ENCODE data around the gene PDLIM5.
"Not testable (repeated sequence)": the region's sequence is repeated elsewhere in the genome, so short reads cannot be mapped to it uniquely, and the experiment has no call there.

PDLIM5 gene

GRCh38 chr4:94650690-94651089 lies 198.9 kb downstream of the PDLIM5 start:
- DNase-seq (ENCODE audit: low read depth), result no peak

DNA sequence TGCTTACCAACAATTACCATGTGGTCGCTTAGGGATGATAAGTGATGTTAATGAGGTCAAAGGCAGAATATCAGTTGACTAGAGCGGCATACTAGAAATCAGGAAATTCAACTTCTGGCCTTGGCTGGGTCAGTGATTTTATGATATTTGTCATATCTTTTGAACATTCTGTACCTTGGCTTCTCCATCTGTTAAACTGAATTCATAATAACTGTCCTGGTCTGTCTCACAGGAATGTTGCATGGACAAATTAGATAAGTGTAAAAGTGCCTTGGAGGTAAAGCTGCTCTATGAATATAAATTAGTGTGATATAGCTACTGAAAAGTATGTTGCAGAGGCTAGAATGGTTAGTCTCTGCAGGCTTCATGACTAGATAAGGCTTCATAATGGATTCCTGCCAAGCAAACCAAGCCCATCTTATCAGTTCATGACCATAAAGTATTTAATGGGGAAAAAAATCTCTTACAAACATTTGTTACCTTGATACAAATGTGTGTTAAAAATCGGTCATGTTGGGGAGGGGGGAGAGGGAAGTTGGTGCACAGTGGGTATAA lies 201.4 kb downstream of the PDLIM5 start:
- no peak for DNase-seq (ENCODE audit: low read depth)

DNA sequence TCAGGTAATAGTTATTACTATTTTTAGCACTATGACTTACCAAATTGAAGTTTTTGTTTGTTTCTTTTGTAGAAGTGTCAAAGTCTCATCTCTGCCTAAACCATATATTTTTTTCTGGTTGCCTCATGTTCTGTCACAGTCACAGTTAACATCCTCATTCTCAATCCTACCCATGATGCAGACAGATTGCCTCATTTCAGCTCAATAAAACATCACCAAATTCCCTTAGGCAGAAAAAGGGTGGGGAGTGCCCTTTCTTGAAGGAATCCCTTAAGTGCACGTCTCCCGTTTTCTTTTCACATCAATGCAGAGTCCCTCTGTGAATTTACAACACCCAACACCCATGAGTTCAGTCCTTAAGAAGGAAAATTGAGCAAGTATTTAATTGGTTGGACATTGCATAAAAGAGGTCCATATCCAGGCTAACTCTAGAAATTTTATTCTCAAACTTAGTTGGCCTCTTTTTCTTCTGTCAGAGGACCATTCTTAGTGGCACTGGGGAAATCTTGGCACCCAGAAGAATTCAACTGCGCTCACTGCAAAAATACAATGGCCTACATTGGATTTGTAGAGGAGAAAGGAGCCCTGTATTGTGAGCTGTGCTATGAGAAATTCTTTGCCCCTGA lies 202.4 kb downstream of the PDLIM5 start:
- no peak for DNase-seq (ENCODE audit: low read depth)

DNA sequence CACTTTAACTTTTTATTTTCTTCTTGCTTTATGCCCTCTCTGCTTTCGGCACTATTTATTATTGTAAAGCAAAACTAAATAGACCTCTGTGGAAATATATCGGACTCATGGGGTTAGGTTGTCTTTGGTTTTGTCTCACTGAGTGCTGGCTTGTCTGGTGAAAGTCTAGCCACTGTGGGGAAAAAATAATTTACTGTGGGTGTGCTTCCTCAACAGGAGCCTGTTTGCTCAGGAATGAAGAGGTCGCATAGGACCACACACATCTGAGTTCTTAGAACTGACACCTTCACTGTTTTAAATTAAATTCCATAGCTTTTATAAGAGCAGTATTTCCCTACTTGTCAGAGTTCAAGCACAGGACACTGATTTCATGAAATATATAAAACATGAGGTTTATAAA lies 203.0 kb downstream of the PDLIM5 start:
- DNase-seq (ENCODE audit: low read depth), result no peak

GRCh38 chr4:94660614-94661013 lies 208.9 kb downstream of the PDLIM5 start:
- no peak for DNase-seq (ENCODE audit: low read depth)

DNA sequence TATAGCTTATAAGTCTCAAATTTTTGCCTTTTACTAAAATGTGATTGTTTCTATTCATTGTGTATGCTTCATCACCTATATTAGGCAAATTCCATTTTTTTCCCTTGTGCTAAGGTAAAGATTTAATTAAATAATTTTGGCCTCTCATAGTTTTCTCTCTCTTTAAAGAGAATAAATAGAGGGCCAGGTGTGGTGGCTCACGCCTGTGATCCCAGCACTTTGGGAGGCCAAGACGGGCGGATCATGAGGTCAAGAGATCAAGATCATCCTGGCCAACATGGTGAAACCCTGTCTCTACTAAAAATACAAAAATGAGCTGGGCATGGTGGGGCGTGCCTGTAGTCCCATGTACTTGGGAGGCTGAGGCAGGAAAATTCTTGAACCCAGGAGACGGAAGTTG lies 213.3 kb downstream of the PDLIM5 start:
- DNase-seq (ENCODE audit: low read depth), result not testable (repeated sequence)

GRCh38 chr4:94665500-94666404 lies 214.0 kb downstream of the PDLIM5 start:
- no peak for DNase-seq (ENCODE audit: low read depth)

GRCh38 chr4:94668724-94669123 lies 217.0 kb downstream of the PDLIM5 start:
- DNase-seq (ENCODE audit: low read depth), result no peak

GRCh38 chr4:94669672-94670664 lies 218.2 kb downstream of the PDLIM5 start:
- DNase-seq (ENCODE audit: low read depth), result no peak

- no peak for DNase-seq (ENCODE audit: low read depth)
Measured at GRCh38 chr4:94671113-94671512, 219.4 kb downstream of the PDLIM5 start.

DNA sequence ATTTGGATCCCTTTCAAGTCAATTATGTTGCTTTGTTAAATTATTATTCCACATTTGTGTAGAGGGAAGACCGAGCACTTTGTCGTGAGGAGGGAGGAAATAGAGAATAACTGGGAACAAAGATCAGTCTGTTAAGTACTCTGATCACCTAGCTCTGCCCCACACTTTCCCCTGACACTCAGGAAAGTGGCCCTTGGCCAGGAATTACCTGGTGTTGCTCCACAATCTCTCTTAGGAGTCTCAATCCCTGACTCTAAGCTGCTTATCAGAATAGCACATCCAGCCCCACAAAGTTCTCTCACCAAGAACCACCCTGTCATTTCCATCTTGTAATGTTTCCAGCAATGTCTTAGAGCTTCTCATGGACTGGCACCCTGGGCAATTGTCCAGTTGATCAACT lies 222.2 kb downstream of the PDLIM5 start:
- DNase-seq (ENCODE audit: low read depth), result no peak

DNA sequence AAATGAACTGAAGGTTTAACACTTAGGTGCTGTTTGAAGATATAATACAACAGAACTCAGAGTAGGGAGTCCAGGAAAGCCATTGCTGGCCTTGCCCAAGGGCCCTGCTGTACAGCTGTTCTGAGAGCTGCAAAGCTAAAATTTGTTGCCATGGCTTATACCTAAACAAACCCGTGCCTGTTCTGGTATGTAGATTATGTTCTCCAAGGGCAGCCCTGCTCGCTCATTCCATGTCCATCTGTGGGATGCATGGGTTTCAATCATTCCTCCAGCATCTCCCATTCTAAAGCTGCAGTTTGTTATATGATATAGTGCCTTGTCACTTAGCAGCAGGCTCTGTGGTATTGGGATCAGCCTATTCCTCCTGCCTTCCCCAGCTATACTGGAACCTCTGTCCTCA lies 225.2 kb downstream of the PDLIM5 start:
- DNase-seq (ENCODE audit: low read depth), result no peak

DNA sequence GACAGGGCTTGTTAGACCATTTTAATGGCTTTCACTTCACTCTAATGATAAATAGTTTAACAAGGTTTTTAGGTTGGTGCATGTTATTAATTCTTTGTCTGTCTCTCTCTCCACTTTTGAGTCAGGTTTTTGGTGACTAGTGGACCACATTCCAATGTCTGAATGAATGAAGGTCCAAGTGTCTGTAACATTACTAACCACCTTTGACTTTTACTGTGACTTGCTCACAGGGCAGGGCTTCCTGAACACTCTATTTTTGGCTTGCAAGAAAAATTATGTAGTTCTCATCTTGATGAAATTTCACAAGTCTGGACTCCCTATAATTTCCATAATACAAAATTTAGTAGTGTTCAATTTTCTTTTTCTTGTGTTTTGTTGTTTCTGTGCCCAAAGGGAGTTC lies 227.2 kb downstream of the PDLIM5 start:
- DNase-seq (ENCODE audit: low read depth), result no peak

GRCh38 chr4:94680176-94680862 lies 228.6 kb downstream of the PDLIM5 start:
- no peak for DNase-seq (ENCODE audit: low read depth)

- no peak for DNase-seq (ENCODE audit: low read depth)
Measured at GRCh38 chr4:94686086-94686485, 234.3 kb downstream of the PDLIM5 start.

DNA sequence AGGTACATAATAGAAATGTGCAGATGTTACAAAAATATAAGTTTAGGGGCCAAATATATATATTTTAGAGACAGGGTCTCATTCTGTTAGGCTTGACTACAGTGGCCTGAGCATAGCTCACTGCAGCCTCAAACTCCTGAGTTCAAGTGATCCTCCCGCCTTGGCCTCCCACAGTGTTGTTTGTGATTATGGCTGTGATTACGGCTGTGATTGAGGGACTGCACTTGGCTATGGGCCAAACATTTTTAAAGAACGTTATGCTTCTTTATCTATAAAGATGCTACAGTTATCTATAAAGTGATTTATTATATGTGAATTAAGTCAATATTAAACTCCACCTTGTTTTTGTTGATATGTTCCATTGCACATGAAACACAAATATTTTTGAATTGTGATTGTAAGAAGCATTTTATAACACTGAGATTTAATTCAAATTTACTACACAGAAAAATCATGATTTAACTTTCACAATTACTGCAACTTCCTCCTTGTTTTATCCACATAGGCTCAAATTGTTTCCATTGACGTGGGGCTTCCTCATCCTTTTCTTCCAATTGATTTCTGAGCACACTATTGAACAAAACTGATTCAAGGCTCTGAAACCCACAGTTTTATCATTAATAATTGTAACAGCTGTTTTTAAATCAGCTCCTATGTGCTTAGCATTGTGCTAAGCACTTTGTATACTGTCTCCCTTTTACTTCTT lies 237.6 kb downstream of the PDLIM5 start:
- DNase-seq (ENCODE audit: low read depth), result no peak

- DNase-seq (ENCODE audit: low read depth), result no peak
Measured at GRCh38 chr4:94690851-94691254, 239.1 kb downstream of the PDLIM5 start.

DNA sequence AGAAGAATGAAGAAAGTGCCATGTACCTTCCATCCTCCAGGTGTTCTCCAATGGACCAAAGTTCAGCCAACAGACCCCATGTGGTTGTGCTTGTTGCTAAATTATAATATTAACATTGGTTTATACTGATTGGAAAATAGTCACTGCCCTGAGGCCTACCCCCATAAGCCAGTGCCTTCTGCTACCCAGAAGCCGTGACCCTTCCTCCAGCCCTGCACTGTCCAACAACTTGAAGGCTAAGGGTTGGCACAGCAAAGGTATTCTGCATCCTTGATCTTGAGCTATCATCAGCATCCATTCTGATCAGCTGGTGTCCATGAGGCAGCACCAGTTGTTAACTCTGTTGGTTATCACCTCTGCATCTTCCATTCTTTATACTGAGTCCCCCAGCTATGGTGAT lies 239.8 kb downstream of the PDLIM5 start:
- no peak for DNase-seq (ENCODE audit: low read depth)

- DNase-seq (ENCODE audit: low read depth), result no peak
Measured at GRCh38 chr4:94695384-94695783, 243.6 kb downstream of the PDLIM5 start.

DNA sequence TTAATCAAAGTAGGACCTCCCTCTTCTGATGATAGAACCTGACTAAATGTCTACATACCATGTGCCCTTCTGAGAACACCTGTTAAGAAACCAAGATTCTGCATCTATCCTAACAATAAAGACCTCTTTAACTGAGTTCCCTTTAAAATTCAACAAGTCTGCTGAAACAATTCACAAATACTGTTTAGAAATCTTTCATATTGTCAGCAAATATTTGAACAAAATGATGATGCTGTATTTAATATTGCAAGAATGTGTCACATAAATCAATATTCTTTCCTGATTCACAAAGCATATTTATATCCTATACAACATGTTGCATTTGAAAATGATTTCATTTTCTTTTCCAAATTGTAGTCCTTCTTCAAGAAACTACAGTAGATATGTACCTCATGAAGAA lies 246.4 kb downstream of the PDLIM5 start:
- DNase-seq (ENCODE audit: low read depth), result no peak

- no peak for DNase-seq (ENCODE audit: low read depth)
Measured at GRCh38 chr4:94700298-94700697, 248.6 kb downstream of the PDLIM5 start.
